Gastroesophageal sphincter (tissue), 3 donors: ENCODE results near the gene HPSE2.

ENCODE experiments used
- EP300 ChIP-seq: sonication (generic); formaldehyde crosslinking; IDR thresholded peaks from one replicate; pipeline ENCODE4 v1.6.1; 2017; ENCODE audit warnings: antibody characterized with exemption, mild to moderate bottlenecking
- POLR2A ChIP-seq, 2 donors: fragments of 450-650 bp; IDR thresholded peaks; one replicate each; pipeline ENCODE4 v1.6.1; 2017; ENCODE audit warnings: antibody characterized with exemption in 2 of 2, mild to moderate bottlenecking in 2 of 2, moderate library complexity in 1 of 2
- POLR2AphosphoS5 ChIP-seq: sonication (generic); formaldehyde crosslinking; IDR thresholded peaks from one replicate; pipeline ENCODE4 v1.6.1; 2017; ENCODE audit warnings: antibody characterized with exemption
- TF ChIP-seq, protein P1 (sequence below), 4 experiments: fragments of 200-600 bp in 2 of 4; fragments of 450-650 bp in 2 of 4; sonication (generic) in 1 of 4; IDR thresholded peaks; one replicate each; pipeline ENCODE4 v1.5.1; 2017 to 2019; ENCODE audit warnings: antibody characterized with exemption in 4 of 4, mild to moderate bottlenecking in 2 of 4, moderate library complexity in 2 of 4

GRCh38 chr10:98432330-98432729 lies 803.3 kb downstream of the HPSE2 start:
- TF ChIP-seq, protein P1, sequence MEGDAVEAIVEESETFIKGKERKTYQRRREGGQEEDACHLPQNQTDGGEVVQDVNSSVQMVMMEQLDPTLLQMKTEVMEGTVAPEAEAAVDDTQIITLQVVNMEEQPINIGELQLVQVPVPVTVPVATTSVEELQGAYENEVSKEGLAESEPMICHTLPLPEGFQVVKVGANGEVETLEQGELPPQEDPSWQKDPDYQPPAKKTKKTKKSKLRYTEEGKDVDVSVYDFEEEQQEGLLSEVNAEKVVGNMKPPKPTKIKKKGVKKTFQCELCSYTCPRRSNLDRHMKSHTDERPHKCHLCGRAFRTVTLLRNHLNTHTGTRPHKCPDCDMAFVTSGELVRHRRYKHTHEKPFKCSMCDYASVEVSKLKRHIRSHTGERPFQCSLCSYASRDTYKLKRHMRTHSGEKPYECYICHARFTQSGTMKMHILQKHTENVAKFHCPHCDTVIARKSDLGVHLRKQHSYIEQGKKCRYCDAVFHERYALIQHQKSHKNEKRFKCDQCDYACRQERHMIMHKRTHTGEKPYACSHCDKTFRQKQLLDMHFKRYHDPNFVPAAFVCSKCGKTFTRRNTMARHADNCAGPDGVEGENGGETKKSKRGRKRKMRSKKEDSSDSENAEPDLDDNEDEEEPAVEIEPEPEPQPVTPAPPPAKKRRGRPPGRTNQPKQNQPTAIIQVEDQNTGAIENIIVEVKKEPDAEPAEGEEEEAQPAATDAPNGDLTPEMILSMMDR (IDR thresholded peaks at IDR 0.05): no peak
- TF ChIP-seq EP300: no peak
- no peak for TF ChIP-seq POLR2AphosphoS5
- no peak for TF ChIP-seq POLR2A (IDR thresholded peaks at IDR 0.05)
